HG03565 (cell line): ENCODE results near the gene NEURL3.

ENCODE experiments used
- ATAC-seq: cut with Tn5 transposase; IDR thresholded peaks from one replicate; pipeline ENCODE4 v1.9.1; 2021; ENCODE audit warnings: mild to moderate bottlenecking, moderate library complexity; ENCODE audit not compliant: unreplicated experiment

NEURL3 gene

DNA sequence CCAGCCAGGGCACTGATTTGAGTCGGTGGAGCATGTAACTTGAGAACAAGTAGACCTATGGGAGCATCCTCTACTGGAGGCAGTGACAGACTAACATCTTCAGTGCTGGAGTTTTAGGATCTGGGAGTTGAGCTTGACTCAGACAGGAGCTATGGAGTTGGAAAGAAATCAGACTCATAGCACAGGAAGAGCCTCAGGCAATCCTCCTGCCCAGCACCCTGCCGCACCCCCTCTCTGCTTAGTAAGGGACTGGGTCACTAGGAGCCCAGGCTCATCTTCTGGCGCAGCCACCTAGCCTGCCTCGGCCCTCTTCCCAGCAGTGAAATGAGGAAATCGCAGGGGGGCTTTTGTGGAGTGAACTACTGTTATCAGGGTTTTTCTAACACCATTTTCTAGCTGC is 35.0 kb upstream of the NEURL3 start:
- no peak for ATAC-seq

DNA sequence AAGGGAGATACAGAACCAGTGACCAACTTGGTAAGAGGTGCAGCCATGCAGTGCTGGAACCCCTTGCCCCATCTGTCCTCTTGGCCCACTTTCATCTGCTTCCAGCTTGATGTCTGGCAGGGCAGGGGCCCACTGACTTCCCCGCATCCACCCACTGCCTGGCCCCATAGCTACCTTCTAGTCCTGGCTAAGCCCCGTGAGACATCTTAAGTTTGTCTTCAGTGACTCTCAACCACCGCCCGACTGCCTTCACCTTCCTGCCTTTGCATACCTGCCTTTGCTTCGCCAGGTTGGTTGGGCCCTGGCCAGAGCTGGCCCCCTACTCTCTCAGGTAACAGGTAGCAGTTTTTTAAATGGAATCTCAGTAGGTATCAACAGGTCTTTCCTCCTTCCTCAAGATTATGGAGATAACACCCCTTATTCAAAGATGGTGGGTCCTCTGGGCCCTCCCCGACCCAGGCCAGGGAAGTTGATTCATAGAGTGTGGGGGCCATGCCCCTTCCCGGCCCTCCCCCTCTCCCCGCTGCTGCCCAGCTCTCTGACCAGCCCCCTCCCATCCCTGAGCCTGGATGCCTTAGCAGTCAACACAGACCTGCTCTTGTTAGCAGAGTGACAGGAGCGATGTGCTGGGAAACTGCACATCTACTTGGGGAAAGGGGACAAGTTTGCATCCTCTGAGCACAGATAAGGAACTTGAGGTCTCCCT is 34.2 kb upstream of the NEURL3 start:
- ATAC-seq: no peak

DNA sequence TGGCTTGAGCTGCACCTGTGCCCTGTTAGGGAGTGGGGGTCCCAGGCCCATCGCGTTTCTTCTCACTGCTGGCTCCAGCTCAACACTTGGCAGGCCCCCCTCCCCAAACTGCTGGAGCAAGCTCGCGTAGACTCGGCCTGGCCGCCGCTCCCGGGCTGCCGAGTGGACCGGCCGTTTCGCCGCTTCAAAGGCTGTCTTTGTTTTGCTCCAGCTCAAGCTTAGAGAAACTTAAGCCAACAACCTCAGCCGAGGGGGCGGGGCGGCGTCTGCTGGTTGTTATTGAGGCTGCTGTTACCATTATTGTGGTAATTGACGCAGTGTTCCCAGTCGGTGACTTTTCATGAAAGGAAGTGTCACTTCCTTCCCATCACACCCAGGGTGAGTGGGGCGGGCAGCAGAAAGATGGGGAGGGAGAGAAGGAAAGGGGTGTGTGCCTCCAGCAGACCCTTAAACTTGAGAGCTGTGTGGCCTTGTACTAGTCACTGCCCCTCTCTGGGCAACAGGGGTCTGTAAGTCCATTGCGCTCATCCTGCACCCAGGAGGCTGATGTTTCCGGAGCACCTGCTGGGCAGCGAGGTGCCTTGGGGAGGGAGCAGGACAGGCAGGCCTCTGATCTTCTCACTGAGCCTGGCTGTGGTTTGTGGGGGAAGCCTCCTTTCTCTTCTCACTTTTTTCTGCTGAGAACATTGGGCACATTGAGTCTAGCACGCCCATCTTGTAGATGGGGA is 33.5 kb upstream of the NEURL3 start:
- ATAC-seq: no peak

DNA sequence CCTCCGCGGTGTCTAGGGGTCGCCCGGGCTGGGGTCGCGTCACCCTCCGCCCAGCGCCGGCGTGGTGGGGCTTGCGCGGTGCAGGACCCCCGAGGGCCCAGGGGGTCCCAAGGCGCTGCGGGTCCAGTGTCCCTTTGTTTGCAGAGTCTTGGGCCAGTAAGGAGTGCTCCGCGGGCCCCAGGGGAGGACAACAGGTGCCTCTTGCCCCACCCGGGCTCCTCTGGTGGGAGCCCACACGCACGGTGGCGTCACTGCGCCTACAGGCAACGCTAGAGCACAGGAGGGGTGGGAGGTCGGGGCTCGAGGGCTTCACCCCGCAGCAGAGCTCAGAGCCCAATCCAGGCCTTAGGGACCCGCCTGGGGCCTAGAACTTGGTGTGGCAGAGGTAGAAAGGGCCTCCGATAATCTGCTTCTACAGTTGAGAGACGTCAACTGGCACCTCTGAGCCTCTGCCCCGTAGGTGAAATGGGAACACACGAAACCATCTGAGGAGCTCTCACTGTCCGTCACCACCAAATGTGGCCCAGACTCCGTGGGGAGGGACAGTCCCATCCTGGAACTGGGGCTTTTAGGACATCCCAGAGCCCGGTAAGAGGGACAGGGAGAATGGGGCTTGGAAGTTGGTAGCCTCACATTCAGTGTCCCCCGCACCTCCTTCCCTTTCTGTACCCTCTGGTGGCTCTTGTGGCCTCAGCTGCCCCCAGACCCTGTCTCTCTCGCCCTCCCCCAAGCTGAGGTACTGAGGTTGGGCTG is 32.8 kb upstream of the NEURL3 start:
- no peak for ATAC-seq

DNA sequence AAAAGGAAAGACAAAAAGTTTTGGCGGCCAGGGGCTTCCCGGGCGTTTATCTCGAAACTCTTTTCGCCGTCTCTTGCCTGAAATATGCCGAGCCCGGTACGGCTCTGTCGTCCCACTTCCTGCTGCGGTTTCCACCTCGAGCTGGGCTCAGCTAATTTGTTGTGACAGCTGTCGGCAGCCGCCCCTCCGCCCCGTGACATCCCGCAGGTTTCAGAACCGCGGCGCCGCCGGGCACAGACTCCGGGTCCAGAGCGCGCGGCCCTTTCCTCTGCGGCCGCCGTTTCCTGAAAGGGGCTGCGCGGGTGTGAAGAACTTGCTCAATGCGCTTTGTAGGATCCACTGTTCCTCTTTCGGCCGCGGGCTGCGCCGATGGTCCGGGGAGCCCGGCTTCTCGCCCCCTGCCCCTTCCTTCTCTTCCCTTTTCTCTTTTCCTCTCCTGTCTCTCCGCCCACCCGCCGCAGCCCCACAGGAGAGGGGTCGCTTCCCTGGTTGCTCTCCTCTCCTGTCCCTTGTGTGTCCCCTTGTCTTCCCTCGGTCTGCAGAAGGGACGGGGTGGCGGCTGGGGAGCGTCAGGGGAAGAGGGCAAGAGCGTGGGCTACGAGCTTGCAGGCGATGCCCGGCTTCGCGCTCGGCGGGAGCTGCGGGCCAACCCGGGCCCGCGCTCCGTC is 32.0 kb upstream of the NEURL3 start:
- peak; percentile 41 for ATAC-seq

DNA sequence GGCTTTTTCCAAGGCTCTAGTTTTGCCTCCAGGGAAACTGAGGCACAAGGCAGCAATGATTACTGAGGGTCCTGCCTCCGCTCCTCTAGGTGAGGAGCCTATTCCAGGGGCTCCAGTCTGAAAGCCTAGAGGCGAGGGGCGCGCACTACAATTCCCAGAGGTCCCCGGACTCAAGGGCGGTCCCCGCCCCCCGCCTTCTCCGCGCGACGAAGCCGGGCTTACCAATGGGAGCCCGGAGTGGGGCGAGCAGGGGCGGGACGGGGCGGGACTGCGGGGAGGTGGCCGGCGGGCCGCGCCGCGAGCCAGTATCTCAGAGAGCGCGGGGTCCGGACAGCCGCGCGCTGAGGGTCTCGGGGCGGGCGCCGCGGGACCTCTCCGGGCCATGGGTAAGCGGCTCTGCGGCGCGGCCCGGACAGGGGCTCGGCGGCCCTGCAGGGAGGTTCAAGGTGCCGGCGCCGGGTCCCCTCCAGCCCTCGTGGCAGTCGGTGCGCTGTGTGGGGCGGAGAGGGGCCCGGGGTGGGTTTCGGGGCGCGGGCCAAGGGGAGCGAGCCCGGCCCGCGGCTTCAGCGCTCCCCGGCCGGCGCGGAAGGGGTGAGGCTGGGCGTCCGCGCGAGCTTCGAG is 31.4 kb upstream of the NEURL3 start, which contains the start of gene ARID5A:
TSS of gene ARID5A (plus strand) at position 308 of the 621 bp plus-strand sequence. CDS start at position 383, 75 bp downstream.
- peak; percentile 32 for ATAC-seq

DNA sequence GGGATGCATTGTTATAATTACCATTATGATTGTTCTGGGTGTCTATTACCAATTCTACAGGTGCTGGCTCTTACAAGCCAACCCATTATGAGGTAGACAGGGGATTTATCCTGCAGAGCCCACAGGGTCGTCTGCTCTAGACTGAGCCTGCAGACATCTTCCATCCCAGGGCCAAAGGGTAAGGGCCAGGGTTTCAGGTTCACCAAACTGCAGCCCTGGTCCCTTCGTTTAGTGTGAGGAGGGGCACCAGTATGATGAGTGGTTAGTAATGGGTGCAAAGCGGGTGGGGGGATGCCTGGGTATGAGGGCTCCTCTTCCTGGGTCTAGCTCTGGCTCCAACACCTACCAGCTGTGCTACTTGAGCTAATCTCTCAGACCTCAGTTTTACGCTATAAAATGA is 30.2 kb upstream of the NEURL3 start:
- ATAC-seq: no peak

DNA sequence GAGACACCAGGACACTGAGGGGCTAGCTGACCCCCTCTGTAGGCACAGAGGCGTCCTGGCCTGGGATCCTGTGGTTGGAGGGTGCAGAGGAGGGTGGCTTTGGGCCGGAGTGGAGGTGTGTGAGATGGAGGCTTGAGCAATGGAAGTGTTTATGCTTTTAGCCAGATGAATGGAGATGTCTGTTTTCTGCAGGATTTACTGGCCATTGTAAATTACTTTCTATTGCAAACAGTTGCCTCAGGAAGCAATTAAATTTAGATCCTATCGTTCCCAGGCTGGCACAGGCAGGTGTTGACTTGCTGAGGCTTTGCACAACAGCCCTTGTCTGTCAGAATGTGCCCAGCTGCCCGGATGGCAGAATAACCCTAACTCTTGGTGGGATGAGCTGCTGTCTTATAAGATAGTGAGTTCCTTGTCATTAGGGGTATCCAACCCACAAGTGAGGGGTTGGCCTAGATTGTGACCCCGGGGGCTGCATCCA is 29.6 kb upstream of the NEURL3 start:
- ATAC-seq: no peak

DNA sequence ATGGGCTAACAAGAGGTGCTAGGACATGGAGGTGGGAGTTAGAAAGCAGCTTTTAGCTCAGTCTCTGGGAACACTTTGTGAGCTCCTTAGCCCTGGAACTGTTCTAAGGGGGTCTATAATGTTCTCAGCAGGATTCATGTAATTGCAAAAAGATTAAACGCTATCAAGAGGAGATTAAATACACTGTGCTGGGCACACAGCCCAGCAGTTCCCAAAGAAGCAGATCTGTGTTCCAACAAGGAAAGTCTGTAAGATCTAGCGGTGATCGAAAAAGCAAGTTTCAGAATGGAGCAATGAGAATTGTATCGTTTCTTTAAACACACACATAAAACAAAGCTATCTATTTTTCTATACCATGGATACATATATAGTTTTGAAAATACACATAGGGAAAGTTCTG is 29.0 kb upstream of the NEURL3 start:
- ATAC-seq: no peak

DNA sequence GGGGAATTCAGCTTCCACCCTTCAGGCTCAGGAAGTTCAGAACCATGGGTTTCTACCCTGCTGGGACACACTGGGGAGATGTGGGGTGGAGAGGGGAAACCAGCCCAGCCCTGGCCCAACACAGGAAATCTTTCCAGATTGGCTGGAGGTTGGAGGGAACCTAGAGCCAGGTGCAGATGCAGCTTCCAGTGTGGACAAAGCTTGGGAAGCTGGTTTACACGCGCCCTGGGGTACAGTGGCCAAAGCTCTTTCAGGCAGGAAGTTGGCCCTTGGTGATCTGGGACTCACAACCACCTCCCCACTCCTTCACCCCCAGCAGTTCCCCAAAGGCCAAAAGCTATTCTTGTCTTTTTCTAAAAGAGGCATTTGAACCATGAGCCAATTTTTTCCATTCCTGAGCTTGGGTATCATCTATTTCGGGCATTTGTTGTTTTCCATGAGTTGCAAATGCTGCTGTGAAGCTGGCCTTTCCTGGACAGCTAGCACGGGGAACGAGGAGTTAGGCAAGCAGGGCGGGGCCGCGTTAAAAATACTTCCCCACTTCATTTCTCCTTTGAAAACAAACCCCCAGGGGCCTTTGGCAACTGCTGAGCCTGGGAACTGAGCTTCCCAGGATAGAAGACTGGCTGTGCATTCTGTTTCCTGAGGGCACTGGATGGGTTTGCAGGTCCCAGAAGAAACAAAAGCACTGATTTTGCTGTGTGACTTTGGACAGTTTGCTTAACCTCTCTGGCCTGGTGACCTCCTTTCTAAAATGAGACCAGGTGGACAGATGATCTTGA is 28.3 kb upstream of the NEURL3 start:
- no peak for ATAC-seq

DNA sequence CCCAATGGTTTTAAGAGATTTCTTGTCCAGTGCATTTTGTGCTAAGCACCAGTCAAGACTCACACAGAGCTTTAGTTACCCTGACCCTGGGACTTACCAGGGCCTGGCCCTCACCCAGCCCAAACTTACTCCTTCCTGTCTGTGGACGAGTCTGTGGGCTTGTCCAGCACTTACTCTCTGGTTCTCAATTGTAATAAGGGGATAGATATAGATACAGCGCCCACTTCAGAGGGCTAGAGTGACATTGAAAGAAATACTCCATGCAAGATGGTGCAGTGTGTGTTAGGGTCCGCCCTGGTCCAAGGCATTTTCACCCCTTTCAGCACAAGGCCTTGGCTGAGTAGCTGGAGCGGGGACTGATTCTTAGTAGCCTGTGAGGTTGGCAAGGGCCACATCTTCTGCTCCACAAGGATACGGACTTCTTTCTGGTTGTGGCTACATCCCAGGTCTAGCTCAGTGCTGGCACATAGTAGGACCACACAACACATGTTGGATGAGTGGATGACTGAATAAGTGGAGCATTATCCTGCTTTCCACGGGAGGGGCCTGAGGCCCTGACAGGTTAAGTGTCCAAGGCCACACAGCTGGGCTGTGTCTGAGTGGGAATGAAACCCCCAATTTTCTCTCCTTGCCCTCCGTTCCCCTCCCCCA is 27.6 kb upstream of the NEURL3 start:
- no peak for ATAC-seq

DNA sequence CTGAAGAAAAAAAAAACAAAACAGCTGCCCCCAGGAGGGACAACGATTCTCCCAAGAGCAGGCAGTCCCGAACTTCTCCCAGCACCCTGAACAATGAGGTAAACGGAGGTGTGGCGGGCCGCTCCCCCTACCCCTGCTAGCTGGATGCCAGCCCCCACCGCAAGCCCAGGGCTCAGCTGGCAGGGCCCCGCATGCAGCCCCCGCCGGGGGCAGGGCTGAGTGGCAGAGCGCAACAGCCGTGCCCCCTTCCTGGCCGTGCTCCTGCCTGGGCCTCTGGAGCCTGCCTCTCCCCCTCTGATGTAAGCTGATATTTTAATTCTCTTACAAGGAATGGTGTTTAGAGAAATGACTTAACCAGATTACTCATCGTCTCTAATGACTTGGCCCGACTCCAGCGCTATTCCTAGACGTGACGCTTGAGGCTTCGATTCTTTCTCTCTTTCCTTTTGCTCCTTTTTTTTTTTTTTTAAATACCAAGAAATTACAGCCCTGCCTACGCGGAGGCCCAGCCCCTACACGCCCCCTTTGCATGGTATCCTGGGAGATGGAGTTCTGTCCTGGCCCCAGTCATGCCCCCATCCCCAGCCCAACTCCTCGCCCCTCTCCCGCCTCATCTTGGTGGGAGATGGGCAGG is 26.8 kb upstream of the NEURL3 start:
- ATAC-seq: peak; percentile 23

DNA sequence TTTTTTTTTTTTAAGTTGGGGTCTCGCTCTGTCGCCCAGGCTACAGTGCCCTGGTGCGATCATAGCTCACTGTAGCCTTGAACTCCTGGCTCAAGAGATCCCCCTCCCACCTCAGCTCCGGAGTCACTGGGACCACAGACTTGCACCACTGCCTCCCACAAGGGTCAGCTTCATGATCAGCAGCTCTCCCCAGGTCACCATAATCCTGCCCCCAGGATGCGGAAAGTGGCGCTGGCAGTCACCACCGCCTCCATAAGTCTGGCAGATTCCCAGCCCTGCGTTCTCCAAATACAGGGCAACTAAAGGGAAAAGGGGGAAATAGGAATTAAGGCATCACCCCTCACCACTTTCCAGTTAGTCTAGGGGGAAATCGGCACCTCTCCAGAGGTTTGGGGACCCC is 26.2 kb upstream of the NEURL3 start:
- no peak for ATAC-seq

DNA sequence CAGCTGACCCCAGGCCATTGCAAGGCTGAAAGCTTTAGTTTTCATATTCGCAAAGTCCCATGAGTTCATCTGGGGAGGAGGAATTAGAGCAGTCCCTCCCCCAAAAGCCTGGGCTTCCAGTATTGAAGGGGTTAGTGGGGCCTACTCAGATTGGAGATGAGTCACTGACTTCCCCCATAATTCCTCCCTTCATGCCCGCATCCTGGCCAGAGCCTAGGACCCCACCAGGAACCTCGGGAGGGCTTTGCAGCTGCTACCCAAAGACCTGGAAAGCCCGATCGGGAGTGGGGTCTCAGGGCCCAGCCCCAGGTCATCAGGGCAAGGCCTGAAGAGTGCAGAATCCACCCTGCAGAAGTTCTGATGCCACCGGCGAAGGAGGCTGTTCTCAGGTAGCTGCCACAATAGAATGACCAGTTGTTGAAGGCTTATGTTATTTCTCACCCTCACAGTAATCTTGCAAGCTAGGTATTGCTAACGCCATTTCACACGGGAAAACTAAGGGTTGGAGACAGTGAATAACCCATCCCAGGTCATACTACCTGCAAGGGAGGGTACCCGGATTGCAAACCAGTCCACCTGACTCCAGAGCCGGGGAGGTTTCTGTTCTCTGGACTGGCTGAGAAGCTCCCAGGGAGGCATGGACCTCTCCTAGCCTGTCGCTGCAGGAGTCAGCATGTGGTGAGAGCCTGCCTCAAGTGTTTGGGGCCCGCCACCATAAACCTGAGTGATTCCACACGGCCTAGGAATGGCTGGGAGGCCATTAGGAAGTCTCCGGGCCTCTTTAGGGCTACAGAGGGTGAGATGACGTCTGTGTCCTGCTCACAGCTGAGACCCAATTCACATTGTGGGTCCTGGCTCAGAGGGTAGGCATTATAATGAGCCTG is 25.6 kb upstream of the NEURL3 start:
- no peak for ATAC-seq

DNA sequence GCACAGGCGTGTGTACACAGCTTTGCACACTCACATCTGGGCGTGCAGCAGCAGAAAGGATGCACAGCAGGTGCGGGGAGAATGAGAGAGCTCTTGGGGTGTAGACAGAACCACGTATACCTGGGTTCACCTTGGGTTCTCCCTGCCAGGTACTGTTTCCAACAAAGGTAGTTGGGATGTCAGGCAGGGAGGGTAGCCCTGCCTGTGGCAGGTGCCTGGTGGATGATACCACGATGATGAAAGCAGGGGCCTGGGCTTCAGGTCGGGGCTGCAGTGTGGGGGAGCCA is 24.9 kb upstream of the NEURL3 start:
- ATAC-seq: no peak

DNA sequence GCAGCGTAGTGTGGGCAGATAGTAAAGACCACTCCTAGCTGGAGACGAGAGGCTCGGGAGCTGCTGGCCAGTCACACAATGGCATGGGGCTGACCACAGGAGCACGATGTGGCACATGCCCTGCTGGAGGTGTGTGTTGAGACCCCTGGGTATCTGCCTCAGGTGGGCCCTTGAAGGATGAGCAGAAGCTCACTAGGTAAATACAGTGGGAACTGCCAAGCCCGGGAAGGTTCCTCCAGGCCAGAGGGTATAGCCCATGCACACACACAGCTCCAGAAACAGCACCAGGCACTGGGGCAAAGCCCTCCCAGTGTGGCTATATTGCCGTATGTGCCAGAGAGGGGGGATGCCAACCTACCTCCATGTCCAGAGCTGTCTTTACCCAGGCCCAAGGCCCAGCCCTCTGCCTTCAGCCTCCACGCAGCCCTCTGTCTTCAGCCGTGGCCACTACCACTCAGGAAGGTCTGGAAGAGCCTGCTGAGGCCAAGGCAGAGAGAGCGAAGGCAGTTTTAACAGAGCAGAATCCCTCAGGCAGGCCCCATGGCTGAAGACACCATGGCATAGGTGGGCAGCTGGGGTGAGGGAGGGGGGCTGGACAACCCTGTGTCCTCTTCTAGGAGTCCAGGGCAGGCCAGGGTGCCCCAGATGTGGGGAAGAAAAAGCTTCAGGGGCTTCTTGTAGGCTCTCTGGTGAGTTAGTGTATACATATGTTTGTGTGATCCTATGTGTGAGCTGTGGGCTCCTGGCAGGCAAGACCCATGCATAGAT is 24.4 kb upstream of the NEURL3 start:
- ATAC-seq: no peak

DNA sequence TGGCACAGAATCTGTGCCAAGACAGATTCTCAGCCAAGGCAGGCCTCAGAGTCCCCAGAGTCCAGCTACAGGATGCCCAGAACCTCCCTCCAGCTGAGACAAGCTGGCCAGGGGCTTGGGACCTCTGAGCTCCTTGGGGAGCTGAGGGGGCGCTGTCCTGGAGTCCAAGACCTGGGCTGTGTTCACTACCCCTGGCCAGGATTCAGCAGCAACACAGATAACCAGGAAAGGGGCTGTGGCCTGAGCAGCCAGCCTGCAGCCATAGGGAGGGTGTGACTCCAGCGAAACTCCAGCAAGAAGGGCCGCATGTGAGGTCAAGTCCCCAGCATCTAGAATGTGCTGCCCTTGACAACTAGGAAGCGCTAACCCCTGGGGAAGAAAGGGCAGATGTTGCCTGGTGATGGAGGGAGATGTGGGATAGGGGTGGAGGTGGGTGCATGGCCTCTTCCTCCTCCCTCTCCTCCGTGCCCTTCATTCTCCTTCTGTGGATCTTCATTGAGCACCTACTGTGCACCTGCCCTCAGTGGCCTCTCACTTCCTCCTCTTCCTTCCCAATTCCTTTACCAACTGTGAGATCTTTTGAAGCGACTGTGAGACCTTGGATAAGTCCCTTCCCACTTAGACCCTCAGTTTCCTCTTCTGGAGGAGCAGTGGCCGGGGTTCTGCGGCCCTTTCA is 23.7 kb upstream of the NEURL3 start:
- no peak for ATAC-seq
